NCI-H510A treated with DMSO at 0.1 percent for 48 hours (cell line): ENCODE measurements around the gene SCN8A.
"Not testable (repeated sequence)": the region's sequence is repeated elsewhere in the genome, so short reads cannot be mapped to it uniquely, and the experiment has no call there.

Experiments
- DNase-seq: peaks from one replicate; lab custom pipeline; 2025; lab: John Stamatoyannopoulos, UW

The SCN8A gene

DNA sequence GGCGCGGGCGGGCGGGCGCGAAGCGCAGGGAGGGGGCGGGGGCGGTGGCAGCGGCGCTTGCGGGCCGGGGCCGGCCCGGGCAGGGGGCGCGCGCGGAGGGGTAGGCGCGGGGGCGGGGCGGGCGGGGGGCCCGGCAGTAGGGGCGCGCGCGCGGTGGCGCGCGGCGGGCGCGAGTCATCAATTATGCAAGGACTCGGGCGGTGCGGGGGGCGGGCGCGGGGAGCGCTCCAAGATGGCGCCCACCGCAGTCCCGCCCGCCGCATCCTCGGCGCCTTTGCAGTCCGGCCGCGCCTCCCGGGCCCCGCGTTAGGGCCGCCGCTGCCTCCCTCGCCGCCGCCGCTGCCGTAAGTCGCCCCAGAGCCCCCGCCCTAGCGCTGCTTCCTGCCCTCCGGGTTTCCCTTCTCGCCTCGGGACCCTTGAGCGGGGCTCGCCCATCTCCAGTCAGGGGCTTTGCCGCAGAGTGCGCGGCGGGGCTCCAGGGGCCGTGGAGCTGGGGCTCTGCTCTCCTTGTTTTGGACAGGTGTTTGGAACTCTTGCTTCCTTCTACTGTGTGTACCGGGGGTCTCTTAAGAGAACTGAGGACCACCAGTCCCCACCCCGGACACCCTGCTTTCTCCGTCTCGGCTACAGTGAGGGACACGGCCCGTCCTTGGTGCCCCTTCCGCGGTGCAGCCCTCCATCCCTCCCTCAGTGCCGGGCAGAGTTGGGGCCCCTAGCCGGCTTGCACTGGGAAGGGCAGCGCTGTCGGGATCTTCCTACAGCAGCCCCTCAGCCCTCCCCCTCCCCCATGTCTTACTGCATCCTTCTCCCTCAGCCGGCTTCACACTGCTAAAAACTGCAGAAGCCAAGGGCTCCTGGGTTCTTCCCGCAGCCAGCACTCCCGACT, at the start of gene SCN8A:
SCN8A (plus strand) TSS at position 218 of the 886 bp plus-strand sequence. CDS start 71,585 bp downstream, outside the sequence.
- peak; percentile 71 for DNase-seq

DNA sequence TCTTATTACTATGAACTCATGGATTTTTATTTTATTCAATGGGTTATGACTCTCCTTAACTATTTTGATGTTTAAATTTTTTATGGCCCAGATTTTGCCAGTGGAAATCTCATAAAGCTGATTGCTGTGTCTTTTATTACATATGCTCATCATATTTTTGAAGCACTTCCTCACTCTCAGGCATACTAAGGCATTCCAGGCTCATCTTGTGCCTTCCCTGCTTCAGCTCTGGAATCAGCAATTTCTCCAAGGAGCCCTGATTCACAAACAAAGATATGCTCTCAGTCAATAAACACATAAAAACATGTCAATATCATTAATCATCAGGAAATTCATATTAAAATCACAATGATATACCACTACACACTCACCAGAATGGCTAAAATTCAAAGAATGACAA, 44.9 kb upstream of the SCN8A start:
- no peak for DNase-seq

DNA sequence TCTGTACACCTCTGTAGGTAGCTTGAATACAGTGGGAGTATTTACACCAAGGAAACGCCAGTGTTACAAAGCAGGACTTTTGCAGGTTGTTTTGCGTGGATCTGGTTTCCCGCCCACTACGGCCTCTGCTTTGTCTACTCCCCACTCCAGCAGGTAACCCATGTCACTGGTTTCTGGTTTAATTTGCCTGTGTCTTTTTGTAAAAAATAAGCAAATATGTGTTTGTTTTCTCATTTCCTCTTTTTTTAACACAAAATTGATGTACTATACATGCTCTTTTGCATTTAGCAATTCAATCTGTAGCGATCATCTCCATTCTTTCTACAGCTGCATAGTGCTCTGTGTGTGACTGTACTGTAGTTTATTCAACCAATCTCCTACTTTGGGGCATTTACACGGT, 43.4 kb upstream of the SCN8A start:
- no peak for DNase-seq

DNA sequence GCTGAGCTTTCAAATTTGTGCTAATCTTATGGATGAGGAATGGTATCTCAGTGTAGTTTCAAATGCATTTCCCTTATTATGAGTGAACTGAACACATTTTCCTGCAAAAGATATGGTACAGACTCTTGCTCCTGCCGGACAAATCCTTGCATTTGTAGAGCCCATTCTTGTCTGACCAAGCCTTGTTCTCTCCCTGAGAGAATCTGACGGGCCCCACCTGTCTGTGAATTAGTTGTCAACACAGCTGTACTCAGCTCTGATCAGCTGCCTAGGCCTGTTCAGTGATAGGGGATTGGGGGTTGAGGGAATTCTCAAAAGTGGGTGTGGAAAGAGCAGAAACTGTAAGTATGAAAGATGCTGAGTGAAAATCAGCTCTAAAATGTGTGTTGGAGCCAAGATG, 42.8 kb upstream of the SCN8A start:
- DNase-seq: peak; percentile 29

DNA sequence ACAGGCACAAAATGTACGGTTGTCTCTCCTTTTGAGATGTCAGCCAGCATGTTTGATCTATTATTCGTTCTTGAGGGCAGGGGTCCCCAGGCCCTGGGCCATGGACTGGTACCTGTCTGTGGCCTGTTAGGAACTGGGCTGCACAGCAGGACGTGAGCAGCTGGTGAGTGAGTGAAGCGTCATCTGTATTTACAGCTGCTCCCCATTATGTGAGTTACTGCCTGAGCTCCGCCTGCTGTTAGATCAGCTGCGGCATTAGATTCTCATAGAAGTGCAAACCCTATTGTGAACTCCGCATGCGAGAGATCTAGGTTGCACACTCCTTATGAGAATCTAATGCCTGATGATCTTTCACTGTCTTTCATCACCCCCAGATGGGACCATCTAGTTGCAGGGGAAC, 41.4 kb upstream of the SCN8A start:
- DNase-seq: peak; percentile 85

DNA sequence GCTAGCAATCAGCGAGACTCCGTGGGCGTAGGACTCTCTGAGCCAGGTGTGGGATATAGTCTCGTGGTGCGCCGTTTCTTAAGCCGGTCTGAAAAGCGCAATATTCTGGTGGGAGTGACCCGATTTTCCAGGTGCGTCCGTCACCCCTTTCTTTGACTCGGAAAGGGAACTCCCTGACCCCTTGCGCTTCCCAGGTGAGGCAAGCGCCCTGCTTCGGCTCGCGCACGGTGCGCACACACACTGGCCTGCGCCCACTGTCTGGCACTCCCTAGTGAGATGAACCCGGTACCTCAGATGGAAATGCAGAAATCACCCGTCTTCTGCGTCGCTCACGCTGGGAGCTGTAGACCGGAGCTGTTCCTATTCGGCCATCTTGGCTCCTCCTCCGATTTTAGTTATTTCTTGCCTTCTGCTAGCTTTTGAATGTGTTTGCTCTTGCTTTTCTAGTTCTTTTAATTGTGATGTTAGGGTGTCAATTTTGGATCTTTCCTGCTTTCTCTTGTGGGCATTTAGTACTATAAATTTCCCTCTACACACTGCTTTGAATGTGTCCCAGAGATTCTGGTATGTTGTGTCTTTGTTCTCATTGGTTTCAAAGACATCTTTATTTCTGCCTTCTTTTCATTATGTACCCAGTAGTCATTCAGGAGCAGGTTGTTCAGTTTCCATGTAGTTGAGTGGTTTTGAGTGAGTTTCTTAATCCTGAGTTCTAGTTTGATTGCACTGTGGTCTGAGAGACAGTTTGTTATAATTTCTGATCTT, 22.6 kb upstream of the SCN8A start:
- not testable (repeated sequence) for DNase-seq

DNA sequence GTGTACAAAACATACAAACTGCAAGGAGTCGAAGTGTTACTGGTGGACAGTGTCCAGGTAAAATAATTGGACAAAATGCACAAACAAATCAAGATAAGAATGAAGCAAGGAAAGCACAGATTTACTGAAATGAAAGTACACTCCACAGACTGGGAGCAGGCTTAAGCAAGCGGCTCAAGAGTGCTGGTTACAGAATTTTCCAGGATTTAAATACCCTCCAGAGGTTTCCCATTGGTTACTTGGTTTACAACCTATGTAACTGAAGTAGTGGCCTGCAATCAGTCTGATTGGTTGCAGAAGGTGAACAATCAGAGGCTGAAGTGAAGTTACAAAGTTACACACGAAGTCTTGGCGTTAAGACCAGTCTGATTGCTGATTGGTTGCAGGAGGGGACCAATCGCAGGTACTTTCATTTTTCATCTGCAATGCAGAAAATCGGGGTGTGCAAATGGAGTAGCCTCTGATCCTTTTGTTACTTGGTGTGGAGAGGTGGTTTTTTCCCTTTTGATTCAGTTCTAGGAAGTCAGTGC, 11.6 kb upstream of the SCN8A start:
- DNase-seq: no peak

DNA sequence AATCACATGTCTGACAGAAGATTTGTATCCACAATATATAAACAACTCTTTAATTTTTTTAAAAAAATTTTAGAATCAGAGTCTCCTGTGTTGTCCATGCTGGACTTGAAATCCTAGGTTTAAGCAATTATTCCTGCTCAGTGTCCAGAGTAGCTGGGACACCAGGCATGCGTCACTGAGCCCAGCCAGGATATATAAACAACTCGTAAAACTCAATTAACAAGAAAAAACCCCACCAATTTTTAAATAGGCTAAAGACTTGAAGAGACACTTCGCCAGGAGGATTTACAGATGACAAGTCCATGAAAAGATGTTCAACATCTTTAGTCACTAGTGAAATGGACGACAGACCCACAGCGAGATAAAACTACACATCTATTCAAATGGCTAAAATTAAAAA, 2.0 kb upstream of the SCN8A start:
- no peak for DNase-seq

DNA sequence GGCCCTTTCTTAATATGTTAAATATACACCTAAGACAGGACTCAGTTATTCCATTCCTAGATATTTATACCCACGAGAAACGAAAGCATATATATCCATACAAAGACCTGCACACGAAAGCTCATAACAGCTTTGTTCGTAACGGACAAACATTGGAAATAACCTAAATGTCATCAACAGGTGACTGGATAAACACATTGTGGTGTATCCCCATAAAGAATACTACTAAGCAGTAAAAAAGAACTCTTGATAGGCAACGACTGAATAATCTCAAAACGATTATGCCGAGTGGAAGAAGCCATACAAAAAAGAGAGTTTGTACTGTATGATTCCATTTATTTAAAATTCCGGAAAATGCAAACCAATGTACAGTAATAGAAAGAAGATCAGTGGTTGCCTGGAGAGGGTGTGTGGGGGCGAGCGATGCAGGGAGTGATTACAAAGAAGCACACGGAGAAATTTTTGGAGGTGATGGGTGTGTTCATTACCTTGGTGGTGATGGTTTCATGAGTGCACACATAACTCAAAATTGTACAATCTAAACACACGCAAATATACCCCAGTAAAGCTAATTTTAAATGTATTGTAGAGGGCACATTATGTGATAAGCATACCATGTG, 1.4 kb upstream of the SCN8A start:
- no peak for DNase-seq

DNA sequence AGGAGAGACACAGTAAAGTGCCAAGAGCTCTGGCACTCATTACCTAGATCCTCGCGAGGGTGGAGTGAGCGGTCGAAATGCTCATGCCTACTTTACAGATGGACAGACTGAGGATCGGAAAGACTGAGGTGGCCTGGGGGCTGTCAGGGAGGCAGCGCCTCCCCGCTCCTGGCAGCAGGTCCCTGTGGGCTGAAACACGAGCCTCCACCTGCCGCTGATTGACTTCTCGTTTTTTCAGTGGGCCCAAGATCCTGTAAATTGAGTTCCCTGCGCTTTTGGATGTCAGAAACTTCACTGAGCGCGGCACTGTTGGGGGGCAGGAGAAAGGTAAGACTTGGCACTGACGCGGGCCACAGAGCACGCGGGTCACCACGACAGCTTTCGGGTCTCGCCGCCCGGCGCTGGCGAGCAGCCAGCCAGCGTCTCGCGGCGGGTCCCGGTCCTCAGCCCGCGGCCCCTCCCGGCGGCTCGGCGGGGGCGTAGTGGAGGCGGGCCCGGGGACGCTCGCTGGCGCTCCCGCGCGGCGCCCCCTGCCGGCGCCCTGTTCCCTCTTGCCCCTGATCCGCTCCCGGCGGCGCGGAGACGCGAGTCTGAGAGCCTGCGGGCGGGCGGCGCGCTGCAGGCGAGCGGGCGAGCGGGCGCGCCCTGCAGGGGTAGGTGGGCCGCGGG, 552 bp upstream of the SCN8A start:
- peak; percentile 80 for DNase-seq

DNA sequence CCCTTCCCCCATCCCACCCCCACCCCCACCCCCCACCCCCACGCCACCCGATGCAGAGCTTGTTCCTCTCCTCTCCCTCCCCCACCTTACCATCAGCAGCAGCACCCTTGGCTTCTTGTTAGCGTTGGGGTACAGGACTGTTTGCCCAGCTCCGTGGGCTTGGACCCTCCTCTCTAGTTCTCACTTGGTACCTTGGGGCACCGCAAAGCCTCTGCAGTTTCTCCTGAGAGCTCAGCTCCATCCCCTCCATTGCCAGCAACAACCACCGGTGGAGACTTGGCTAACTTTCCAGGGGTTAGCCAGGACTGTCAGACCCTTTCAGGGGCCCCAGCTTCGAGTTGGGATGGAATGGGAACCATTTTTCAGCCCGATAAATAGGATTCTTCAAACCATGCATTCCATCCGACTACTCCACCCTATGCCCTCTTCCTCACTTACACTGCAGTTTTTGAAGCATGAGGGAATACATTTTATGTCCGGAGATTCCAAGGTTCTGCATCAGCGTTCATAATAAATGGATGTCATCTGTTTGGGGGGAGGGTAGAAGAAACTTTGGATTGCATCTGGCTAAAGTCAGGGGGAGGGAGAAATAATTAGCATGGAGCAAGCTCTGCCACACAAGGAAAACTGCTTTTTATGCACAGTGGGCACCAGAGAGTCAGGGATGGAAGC, 1.1 kb downstream of the SCN8A start:
- DNase-seq: no peak

DNA sequence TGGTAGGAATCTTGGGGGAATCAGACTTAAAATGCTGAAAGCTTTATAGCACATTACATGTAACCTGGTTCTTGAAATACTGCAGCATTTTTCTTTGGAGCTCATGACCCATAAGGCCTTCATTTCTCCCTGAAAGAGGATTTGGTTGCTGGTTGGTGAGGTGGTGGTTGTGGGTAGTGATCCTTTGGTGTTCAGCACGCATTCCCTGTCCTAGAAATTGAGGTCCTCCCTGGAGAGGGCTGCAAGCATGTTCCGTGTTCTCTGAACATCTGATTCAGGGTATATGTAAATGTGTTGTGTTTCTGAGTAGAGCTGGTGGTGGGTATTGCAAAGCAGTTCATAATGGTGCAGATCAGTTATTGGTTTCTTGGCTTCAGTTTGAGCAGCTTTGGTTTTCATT, 2.0 kb downstream of the SCN8A start:
- no peak for DNase-seq

DNA sequence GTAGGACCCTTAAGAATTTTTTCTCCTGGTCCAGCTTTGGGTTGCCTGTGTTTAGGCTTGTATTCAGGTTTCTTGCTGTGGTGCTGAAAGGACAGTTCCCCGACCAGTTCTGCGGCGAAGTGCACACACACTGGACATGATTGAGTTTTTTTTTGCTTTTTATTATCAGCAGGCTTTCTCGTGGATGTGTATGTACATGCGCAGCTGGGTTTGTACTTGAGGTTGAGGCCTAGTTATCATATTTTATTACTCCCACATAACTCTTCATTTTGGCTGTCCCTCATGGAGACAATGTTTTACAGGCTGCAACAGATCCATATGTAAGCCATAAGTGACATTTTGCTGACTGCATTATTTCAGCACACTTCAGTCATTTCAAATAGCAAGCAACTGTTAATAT, 2.5 kb downstream of the SCN8A start:
- peak; percentile 42 for DNase-seq

DNA sequence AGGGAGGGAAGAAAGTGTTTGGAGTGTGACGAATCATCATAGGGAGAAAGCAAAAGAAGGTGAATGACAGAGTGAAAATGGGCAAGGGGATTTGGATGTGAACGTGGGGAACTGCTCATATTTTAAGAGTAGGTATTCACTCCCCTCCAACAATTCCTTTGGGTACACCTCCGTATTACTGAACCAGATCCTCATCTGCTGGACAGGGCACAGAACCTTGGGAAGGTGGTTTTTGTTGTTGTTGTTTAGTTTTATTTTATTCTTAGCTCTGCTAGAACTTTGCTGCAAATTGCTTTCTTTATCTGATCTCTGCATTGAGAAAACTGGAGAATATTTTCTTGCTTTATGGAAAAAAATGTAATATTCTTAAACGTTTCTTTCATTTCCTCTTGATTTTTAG, 7.1 kb downstream of the SCN8A start:
- no peak for DNase-seq

DNA sequence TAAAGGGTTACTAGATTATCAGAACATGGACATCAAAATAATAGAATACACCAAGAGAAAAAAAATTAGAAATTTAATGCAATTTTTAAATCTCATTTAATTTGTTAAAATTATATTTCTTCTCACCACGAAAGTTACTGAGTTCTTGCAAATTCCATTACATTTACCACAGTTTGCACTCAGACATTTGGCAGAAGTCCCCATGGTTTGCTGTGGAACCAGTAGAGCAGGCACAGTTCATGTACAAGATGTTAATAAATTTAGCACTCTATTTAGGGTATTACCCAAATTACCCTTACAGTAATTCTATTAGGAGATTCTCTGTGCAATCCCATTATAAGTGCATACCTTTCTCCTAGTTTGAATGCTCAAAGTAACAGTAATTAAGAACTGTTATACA, 9.7 kb downstream of the SCN8A start:
- DNase-seq: no peak

DNA sequence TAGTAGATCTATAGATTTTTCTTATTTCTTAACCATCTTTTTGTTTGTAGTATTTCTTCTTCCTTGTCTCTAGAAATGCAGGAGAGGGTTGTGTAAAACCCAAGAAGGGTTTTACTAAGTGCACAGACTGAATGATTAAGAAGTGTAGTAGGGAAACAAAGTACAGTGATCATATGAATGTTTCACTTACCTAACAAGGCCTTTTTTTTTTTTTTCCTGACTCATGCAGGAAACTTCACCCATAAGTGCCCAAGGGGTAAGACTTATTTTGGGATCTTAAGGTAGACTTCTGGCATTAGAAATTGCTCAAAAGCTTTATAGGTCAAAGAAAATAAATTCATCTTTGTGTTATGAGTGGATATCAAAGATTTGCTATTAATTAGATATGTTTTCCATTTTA, 10.2 kb downstream of the SCN8A start:
- no peak for DNase-seq

DNA sequence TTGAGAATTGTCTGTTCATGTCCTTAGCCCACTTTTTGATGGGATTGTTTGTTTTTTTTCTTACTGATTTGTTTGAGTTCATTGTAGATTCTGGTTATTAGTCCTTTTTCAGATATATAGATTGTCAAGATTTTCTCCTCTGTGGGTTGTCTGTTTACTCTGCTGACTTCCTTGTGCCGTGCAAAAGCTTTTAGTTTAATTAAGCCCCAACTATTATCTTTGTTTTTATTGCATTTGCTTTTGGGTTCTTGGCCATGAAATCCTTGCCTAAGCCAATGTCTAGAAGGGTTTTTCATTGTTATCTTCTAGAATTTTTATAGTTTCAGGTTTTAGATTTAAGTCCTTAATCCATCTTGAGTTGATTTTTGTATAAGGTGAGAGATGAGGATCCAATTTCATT, 14.9 kb downstream of the SCN8A start:
- not testable (repeated sequence) for DNase-seq

DNA sequence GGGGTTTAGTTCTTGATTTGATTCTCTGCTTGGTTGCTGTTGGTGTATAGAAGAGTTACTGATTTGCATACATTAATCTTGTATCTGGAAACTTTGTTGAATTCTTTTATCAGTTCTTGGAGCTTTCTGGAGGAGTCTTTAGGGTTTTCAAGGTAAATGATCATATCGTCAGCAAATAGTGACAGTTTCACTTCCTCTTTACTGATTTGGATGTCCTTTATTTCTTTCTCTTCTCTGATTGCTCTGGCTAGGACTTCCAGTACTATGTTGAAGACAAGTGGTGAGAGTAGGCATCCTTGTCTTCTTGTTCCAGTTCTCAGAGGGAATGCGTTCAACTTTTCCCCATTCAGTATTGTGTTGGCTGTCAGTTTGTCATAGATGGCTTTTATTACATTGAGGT, 16.2 kb downstream of the SCN8A start:
- DNase-seq: not testable (repeated sequence)

DNA sequence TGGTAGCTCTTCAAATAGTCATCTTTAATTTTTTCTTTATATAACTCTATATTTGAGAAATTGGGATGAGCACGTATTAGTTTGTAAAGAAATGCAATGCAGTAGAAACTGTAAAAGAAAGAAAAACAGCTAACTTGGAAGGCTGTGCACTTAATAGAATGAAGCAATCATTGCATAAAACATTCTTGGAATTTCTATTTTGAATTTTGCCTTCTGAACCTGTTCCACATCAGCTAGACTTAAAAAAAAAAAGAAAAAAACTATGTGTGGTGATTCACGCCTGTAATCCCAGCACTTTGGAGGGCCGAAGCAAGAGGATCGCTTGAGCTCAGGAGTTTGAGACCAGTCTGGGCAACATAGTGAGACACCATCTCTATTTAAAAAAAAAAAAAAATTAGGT, 29.4 kb downstream of the SCN8A start:
- DNase-seq: no peak

DNA sequence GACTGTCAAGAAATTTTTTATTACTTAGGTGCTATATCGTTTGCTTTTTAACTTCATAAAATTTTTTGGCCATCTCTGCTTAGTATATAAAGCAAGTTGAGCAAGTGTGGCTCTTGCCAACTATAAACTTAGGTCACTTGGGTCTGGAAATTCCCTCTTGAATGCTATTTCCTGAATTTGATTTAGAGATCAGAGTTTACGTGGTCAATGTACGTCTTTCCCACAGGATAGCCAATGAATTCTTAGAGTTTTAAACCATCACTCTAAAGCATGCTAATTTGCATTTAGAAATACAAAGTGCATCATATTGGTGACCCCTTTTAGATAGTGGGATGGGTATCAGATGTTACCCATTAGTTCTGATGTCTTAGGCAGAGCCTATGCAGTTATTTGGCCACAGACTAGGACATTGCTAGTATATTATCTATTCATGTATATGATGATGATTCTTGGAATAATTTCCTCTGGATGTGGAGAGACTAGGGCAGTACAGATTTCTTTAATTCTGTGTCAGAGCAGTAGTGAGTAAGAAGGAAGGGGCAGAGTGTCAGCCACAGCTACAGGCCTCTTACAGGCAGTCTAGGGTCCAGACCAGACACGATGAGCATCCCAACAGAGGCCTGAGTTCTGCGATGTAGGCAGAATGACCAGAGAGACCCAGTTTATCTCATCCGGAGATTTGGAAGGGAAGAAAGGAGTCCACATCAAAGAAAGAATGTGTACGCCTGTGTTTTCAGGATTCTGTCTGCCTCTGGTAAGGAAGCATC, 30.3 kb downstream of the SCN8A start:
- no peak for DNase-seq

DNA sequence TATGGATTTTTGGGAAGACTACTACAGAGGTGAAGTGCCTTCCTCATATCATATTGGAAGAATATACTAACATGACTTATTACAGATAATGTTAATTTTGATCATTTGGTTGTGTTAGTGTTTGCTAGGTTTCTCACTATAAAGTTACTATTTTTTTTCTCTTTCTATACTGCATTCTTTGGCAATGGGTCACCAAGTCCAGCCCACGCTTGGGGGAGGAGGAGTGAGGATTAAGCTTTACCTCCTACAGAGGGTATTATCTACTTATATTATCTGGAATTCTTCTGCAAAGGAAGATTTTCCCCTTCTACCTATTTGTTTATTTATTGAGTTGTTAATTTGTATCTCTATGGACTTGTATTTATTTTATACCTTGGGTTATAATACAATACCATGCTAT, 31.5 kb downstream of the SCN8A start:
- no peak for DNase-seq
